Measurements from ENCODE around the gene PTPRD.

PTPRD gene

DNA sequence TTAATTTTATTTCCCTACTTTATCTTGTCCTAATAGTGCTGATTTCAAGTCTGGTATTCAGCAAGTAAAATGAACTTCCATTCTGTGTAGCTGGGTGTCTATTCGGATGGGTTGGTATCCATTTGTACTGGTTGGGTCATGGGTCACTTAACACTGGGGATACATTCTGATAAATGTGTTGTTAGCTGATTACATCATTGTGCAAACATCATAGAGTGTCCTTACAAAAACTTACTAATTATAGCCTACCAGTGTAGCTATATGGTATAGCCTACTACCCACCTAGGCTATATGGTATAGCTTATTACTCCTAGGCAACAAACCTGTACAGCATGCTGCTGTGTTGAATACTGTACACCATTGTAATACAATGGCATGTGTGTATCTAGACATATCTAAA lies 1439.5 kb downstream of the PTPRD start:
- no peaks in the 10 kb centered on the region for H3K9me3 ChIP-seq (ENCODE audit: control insufficient read depth, insufficient read depth, low read length)
- TF ChIP-seq EZH2phosphoT487 (IDR thresholded peaks at IDR 0.05; ENCODE audit: borderline replicate concordance, low read length), result no peak
- TF ChIP-seq, protein P1, sequence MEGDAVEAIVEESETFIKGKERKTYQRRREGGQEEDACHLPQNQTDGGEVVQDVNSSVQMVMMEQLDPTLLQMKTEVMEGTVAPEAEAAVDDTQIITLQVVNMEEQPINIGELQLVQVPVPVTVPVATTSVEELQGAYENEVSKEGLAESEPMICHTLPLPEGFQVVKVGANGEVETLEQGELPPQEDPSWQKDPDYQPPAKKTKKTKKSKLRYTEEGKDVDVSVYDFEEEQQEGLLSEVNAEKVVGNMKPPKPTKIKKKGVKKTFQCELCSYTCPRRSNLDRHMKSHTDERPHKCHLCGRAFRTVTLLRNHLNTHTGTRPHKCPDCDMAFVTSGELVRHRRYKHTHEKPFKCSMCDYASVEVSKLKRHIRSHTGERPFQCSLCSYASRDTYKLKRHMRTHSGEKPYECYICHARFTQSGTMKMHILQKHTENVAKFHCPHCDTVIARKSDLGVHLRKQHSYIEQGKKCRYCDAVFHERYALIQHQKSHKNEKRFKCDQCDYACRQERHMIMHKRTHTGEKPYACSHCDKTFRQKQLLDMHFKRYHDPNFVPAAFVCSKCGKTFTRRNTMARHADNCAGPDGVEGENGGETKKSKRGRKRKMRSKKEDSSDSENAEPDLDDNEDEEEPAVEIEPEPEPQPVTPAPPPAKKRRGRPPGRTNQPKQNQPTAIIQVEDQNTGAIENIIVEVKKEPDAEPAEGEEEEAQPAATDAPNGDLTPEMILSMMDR (IDR thresholded peaks at IDR 0.05; ENCODE audit: low read depth, low read length, poor library complexity, severe bottlenecking), result no peak

DNA sequence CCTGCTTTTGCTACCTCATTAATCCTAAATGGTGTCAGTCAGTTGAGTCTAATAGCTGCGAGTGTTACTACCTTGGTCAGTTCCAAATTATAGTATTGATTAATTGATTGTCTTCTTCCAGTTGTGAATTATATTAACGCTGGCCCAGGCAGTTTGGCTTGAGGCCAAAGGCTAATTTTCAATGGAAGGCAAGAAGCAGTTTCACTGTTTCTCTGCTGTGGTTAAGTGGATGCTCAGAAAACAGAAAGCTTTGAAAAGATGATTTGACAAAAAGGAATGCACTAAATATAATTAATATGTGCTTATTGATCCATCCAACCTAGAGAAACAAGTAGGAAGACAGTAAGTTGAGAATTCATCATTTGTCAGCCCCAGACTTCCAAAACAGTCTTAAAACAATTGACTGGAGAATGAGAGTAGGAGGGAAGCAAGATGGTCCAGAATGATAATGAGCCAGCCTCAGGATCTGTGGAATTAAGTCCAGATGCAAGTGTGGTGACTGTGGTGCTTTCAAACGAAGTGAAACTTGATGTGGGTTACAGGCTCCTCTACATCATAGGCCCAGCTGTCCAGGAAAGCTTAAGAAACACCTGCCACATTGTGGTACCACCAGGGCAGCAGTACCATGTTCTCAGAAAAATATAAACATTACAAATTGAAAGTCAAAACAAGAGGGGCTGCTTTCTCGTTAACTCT lies 1442.2 kb downstream of the PTPRD start:
- H3K36me3 ChIP-seq (ENCODE audit: control insufficient read depth, low read length), result no peaks in the 10 kb centered on the region
- no peaks in the 10 kb centered on the region for H3K79me2 ChIP-seq (ENCODE audit: control insufficient read depth, low read length)
- H3K4me2 ChIP-seq (ENCODE audit: low read length), result no peak overlapping the region
- no peaks in the 10 kb centered on the region for H3K9me2 ChIP-seq (replicated peaks; ENCODE audit: control insufficient read depth, low read length)
- no peaks in the 10 kb centered on the region for H3K9me3 ChIP-seq (ENCODE audit: control insufficient read depth, insufficient read depth, low read length)
- H3K27ac ChIP-seq (ENCODE audit: low read depth, low read length), result no peak overlapping the region
- no peaks in the 10 kb centered on the region for H4K20me1 ChIP-seq (ENCODE audit: control insufficient read depth, insufficient read depth, low read depth, low read length)
- no peaks in the 10 kb centered on the region for H3K27me3 ChIP-seq (ENCODE audit: control insufficient read depth, low read length)
- no peaks in the 10 kb centered on the region for H3K4me1 ChIP-seq (ENCODE audit: control insufficient read depth, low read length)
- no peaks in the 10 kb centered on the region for H3F3A ChIP-seq (ENCODE audit: control insufficient read depth, insufficient read depth)
- TF ChIP-seq, protein P1 (IDR thresholded peaks at IDR 0.05; ENCODE audit: low read depth, low read length, poor library complexity, severe bottlenecking), result no peak
- TF ChIP-seq EZH2phosphoT487 (IDR thresholded peaks at IDR 0.05; ENCODE audit: borderline replicate concordance, low read length), result no peak
- H3K4me3 ChIP-seq (ENCODE audit: low read length), result no peak overlapping the region

More for the DNA sequence above, 1439.5 kb downstream of the PTPRD start:
- no peaks in the 10 kb centered on the region for H3K79me2 ChIP-seq (ENCODE audit: control insufficient read depth, low read length)
- H3K4me1 ChIP-seq (ENCODE audit: control insufficient read depth, low read length), result no peaks in the 10 kb centered on the region
- H3K4me2 ChIP-seq (ENCODE audit: low read length), result no peak overlapping the region
- H3F3A ChIP-seq (ENCODE audit: control insufficient read depth, insufficient read depth), result no peaks in the 10 kb centered on the region
- H3K4me3 ChIP-seq (ENCODE audit: low read length), result no peak overlapping the region
- no peaks in the 10 kb centered on the region for H3K9me2 ChIP-seq (replicated peaks; ENCODE audit: control insufficient read depth, low read length)
- no peak overlapping the region for H3K27ac ChIP-seq (ENCODE audit: low read depth, low read length)
- H3K36me3 ChIP-seq (ENCODE audit: control insufficient read depth, low read length), result no peaks in the 10 kb centered on the region
- H4K20me1 ChIP-seq (ENCODE audit: control insufficient read depth, insufficient read depth, low read depth, low read length), result no peaks in the 10 kb centered on the region
- H3K27me3 ChIP-seq (ENCODE audit: control insufficient read depth, low read length), result no peaks in the 10 kb centered on the region

DNA sequence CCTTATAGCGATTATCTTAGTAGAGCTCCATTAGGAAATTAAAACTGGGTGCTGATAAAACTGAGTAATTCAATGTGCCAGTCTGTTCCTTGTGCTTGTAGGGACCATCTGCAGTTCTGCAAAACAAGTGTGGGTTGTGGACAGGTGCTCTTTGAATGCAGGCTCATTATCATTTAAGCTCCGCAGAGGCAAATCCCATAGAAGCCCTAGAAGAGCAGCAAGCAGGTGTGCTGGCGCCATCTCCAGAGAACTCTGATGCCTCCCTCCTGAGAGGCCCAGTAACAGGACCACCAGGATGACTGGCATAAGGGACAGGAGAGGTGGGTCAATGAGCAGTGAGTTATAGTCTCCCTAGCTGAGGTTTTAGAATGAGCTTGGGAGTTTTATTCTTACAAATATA lies 1470.8 kb downstream of the PTPRD start:
- Histone ChIP-seq H3K4me3 (ENCODE audit: low read length) (no peak overlapping the region), H3K36me3 (ENCODE audit: control insufficient read depth, low read length) (no peaks in the 10 kb centered on the region), H3K27me3 (ENCODE audit: control insufficient read depth, low read length) (no peaks in the 10 kb centered on the region), H3K9me3 (ENCODE audit: control insufficient read depth, insufficient read depth, low read length) (no peaks in the 10 kb centered on the region), H3K79me2 (ENCODE audit: control insufficient read depth, low read length) (no peaks in the 10 kb centered on the region), H3K27ac (ENCODE audit: low read depth, low read length) (no peak overlapping the region), H3K4me2 (ENCODE audit: low read length) (no peak overlapping the region), H3F3A (ENCODE audit: control insufficient read depth, insufficient read depth) (no peaks in the 10 kb centered on the region), H3K9me2 (replicated peaks; ENCODE audit: control insufficient read depth, low read length) (no peaks in the 10 kb centered on the region), H4K20me1 (ENCODE audit: control insufficient read depth, insufficient read depth, low read depth, low read length) (no peaks in the 10 kb centered on the region), H3K4me1 (ENCODE audit: control insufficient read depth, low read length) (no peaks in the 10 kb centered on the region)
- TF ChIP-seq EZH2phosphoT487 (IDR thresholded peaks at IDR 0.05; ENCODE audit: borderline replicate concordance, low read length), result no peak
- TF ChIP-seq, protein P1 (IDR thresholded peaks at IDR 0.05; ENCODE audit: low read depth, low read length, poor library complexity, severe bottlenecking), result no peak

Measured in DOHH2 (cell line).